Activated T-cell treated with anti-CD3 and anti-CD28 coated beads for 4 hours (primary cell): ENCODE measurements around the gene MRPL54.

ENCODE experiments used
- DNase-seq: peaks from one replicate; pipeline ENCODE4 v3.0.0-alpha.2; 2020

MRPL54 gene

GRCh38 chr19:3770136-3770999 lies 7.9 kb downstream of the MRPL54 start:
- no peak for DNase-seq

- no peak for DNase-seq
These were observed 8.8 kb downstream of the MRPL54 start for GRCh38 chr19:3771000-3771905.

GRCh38 chr19:3771906-3772455 lies 9.5 kb downstream of the MRPL54 start, which contains the start of gene RAX2:
RAX2 (minus strand) TSS chr19:3772228; CDS start chr19:3771742, 486 bp downstream.
- no peak for DNase-seq

- DNase-seq, result no peak
These were observed 11.5 kb downstream of the MRPL54 start for GRCh38 chr19:3773814-3774515.

GRCh38 chr19:3774621-3775373 lies 12.3 kb downstream of the MRPL54 start:
- DNase-seq, result no peak

DNA sequence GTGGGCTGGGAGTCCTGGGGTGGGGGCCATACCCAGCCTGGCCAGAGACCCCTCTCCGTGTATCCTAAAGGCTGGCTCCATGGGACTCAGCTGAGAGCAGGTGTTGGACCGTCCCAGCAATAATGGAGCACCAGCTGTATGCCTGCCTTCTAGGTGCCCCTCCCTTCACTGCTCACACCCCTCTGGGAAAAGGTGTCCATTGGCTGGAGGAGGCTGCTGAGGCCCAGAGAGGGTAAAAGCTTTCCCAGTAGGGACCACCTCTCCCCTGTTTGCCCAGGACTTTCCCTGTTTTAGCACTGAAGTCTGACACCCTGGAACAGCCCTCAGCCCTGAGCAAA lies 12.9 kb downstream of the MRPL54 start:
- no peak for DNase-seq

DNA sequence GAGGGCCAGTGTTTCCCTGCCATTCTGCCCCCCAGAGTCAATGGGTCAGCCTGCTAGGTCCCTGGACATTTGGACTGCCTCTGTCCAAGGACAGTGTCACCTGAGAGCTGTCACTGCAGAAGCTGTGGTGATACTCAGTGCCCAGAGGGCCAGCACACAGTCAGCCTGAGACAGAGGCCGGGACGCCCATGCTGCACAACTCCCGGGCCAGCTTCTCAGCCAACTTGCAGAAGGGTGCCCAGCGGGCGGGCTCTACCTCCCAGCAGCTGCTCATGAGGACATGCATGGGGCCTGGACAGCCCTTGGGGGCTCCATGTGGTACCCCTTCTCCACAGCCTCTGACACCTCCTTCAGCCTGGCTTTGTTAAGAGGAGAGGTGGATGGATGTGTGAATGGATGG lies 13.3 kb downstream of the MRPL54 start:
- no peak for DNase-seq

DNA sequence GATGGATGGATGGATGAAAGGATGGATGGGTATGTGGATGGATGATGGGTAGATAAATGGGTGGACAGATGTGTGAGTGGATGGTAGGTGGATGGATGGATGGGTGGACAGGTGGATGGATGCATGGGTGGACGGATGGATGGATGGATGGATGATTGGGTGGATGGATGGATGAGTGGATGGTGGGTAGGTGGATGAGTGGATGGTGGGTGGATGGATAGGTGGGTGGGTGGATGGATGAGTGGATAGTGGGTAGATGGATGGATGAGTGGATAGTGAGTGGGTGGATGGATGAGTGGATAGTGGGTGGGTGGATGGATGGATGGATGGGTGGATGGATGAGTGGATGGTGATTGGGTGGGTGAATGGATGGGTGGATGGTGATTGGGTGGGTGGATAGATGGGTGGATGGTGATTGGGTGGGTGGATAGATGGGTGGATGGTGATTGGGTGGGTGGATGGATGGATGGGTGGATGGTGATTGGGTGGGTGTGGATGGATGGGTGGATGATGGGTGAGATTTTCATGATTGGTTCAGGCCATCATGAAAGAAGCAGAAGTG lies 14.1 kb downstream of the MRPL54 start:
- DNase-seq, result no peak

DNA sequence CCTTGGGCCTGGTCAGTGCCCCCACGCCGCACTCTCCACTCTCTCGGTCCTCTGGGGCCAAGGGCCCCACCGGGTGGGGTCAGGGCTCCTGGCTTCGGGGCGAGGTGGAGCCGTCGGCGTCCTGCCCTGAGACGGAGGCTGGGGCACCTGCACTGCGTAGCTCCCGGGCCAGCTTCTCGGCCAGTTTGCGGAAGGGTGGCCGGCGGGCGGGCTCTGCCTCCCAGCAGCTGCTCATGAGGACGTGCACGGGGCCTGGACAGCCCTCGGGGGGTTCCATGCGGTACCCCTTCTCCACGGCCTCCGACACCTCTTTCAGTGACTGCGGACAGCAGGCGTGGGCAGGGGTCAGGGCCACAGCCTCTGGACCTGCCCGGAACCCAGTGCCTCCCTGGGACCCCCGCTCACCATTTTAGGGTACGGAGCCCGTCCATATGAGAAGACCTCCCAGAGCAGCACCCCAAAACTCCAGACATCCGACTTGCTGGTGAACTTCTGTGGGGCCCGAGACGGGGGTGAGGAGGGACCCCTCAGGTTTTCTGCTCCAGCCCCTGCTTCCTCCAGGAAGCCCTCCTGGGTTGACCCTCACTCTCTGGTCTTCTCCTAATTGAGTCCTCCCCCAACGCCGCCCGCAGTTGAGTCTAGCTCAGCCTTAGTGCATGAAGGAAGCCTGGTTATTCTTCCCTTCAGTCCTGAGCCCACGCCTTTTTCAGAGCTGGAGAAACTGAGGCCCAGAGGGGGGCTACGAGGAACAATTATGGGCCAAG lies 15.8 kb downstream of the MRPL54 start:
- no peak for DNase-seq

- DNase-seq, result no peak
These were observed 16.6 kb downstream of the MRPL54 start for GRCh38 chr19:3778899-3779723.

DNA sequence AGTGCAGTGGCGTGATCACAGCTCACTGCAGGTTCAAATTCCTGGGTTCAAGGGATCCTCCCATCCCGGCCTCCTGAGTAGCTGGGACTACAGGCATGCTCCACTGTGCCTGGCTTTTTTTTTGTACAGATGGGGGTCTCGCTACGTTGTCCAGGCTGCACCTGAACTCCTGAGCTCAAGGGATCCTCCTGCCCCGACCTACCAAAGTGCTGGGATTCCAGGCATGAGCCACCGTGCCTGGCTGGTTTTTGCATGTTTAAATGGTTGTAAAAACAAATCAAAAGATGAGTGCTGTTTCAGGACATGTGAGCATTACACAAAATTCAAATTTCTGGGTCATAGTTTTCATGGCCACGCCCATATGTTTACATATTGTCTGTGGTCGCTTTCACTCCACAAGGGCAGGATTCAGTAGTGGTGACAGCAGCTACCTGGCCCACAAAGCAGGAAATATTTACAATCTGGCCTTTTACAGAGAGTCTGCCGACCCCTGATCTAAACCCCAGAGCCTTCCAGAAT lies 18.4 kb downstream of the MRPL54 start:
- DNase-seq, result no peak

DNA sequence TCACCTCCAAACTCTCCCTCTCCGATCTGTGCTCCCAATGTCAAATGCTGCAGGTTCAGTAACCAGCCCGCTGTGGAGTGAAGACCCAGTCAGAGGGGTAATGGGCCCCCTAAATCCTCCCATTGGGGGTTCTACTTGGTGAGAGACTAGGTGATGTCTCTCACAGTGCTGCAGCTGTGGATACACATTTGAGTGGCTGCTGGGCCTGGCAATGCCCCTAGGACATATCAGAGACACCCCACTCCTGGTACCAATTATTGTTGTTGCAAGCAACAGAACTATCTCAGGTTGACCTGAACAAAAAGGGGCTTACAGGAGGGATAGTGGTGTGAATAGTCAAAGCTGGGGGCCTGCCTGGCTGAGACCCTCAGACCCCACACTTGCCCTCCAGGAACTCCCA lies 19.1 kb downstream of the MRPL54 start:
- DNase-seq, result no peak

GRCh38 chr19:3782330-3782729 lies 19.8 kb downstream of the MRPL54 start:
- DNase-seq, result no peak

DNA sequence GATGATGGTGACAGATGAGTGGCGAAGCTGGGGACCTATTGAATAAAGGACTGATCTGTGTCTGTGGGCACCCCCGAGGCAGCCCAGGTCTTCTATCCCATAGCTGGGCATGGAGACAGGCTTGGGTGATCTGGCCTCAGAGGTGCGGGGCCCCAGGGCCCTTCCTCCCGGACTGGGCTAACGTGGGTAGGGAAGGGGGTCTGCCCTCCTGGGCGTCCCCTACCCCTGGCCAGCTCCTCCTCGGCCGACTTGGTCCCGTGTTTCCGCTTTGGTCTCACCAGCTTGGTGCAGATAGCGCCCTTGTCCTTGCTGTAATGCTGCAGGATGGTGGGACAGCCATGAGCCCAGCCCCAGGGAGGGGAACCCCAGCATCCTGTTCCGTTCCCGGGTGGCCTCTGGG lies 20.4 kb downstream of the MRPL54 start:
- DNase-seq, result no peak

DNA sequence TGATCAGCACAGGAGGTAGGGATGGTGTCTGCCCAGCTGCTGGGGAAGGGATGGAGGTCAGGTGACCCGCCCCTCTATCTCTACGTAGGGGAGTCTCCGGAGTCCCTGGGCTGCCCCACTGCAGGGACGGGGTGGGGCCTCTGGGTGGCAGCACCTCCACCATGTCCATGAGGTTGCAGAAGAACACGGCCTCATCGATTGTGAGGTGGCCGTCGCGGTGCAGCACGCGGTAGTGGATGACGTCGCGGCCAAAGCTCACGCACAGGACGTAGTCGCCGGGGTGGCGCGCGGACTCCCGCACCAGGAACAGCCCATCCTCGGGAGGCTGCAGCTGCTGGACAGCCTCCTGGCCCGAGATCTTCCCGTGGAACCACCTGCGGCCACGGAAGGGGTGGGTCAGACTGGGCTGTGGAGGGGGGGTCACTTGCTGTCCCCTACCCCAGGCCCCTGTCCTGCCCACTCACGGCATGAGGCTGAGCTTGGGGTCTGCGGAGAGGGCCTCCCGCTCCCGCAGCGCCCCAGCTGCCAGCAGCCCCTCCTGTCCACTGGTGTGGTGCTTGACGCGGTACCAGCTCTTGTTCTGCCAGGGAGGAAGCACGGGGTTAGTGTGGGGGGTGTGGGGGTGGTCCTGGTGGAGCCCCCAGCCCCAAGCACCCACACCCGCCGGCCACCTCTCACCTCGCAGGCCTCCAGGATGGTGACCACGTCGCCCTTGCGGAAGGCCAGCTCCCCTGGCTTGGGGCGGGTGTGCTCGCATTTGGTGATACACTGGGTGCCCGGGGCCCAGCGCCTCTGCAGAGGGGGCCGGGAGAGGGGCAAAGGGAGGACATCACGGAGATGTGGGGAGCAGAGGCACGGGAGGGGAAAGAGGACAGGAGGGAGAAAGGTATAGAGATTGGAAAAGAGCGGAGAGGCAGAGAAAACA lies 21.4 kb downstream of the MRPL54 start:
- DNase-seq, result peak; percentile 32

GRCh38 chr19:3784607-3785450 lies 22.3 kb downstream of the MRPL54 start:
- no peak for DNase-seq

DNA sequence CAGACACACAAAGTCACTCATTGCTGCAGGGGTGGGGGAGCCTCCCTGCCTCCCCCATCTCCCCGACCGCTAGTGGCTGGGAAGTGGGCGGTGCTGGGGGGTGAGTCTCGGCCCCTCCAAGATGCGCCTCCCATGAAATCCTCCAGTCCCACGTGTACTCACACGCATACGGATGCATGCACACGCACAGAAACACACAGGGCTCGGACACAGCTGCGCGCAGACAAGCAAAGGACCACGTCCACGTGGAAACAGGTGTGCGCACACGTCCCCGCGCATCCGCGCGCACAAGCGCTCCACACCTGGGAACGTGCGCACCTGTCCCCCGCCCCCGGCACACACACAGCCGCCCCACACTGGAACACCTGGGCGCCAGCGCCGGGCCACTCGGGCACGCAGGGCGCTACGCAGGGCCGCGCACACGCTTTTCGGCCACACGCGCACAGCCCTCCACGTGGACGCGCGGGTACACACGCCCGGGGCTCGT lies 23.0 kb downstream of the MRPL54 start:
- peak; percentile 46 for DNase-seq
